Measurements from ENCODE around the gene CLEC12A. TPM values are rescaled to one million over a fixed set of nuclear protein-coding genes. Genes with fewer than 3 reads are reported as not detected.

CLEC12A gene
- total RNA-seq, 4 donors from 2014 or later: 0.75 to 6.5 (median 1.7) TPM

DNA sequence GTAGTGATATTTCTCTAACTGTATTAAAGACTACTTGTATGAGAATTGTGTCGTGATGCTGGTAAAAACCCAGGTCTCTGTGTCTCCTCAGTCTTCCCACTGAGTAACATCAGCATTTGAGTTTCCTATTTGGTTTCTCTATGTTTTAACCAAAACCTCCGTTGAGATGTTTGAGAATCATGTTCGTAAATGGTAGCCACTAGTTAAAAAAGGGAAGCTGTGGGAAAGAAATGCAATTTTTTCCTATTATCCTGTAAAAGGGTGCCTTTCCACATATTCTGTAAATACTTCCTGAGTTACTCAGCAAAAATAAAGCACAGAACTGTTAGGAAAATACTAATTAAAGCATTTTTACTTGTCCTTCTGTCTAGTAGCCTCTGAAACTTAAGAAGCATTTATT is 20.7 kb downstream of the CLEC12A start:
- no peak for TF ChIP-seq CTCF (IDR thresholded peaks at IDR 0.05)
- ATAC-seq (ENCODE audit: low FRiP score) (no peak), DNase-seq (ENCODE audit: low spot score) (no peak)

DNA sequence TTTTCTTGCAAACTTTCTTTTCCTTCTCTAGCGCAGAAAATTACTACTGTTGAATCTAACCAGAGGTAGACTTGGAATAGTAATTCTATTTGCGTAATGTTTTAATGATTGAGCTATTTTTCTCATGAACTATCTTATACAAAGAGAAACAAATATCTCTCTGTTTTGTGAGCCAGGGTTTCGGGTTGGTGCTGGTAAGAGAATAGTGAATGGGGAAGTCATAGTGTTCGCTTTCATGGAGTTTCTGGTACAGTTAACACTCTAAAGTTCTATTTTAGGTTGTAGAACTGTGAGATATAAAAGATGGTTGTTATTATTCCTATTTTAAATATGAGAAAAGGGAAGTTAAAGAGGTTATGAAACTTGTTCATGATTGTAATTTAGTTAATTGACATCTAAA is 21.1 kb downstream of the CLEC12A start:
- no peak for TF ChIP-seq CTCF (IDR thresholded peaks at IDR 0.05)
- no peak for ATAC-seq (ENCODE audit: low FRiP score)
- no peak for DNase-seq (ENCODE audit: low spot score)

- no peak for ATAC-seq (ENCODE audit: low FRiP score)
- DNase-seq (ENCODE audit: low spot score): no peak
- no peak for TF ChIP-seq CTCF (IDR thresholded peaks at IDR 0.05)
Measured at GRCh38 chr12:9999016-9999415, 27.8 kb downstream of the CLEC12A start, which contains the start of gene CLEC1B. Gene CLEC1B (minus strand): TSS chr12:9999121. CDS start chr12:9999100, 21 bp downstream.

- no peak for TF ChIP-seq CTCF (IDR thresholded peaks at IDR 0.05)
- no peak for ATAC-seq (ENCODE audit: low FRiP score)
- DNase-seq (ENCODE audit: low spot score): no peak
Measured at GRCh38 chr12:10001171-10001776, 30.1 kb downstream of the CLEC12A start.

DNA sequence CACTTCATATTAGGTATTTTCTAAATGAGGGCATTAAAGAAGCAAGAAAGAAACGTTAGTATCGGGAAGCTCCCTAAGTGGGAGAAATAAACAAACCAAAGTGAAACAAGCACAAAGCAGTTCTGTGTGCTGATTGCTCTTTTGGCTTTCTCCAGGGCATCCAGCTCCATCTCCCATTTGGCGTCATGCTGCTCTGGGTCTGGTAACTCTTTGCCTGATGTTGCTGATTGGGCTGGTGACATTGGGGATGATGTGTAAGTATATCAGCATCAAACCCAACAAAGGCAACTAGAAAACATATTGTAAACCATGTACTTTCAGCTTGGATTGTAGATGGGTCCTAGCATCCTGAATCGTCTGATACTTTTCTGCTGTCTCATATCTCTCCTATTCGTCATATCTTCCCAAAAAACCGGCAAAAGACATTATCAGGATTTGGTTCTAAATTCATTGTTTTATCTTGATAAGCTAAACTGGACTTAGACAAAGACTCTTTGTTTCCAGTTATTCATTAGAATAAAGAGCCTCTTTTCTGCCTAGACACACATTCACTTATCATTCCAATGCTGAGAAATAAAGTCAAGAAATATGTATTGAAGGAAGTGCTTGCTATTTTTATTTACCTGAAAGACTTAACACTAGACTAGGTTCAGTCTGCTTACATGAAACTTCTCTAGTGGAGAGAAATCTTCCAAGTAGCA is 41.6 kb downstream of the CLEC12A start:
- TF ChIP-seq CTCF (IDR thresholded peaks at IDR 0.05): no peak
- ATAC-seq (ENCODE audit: low FRiP score): no peak
- DNase-seq (ENCODE audit: low spot score): no peak

DNA sequence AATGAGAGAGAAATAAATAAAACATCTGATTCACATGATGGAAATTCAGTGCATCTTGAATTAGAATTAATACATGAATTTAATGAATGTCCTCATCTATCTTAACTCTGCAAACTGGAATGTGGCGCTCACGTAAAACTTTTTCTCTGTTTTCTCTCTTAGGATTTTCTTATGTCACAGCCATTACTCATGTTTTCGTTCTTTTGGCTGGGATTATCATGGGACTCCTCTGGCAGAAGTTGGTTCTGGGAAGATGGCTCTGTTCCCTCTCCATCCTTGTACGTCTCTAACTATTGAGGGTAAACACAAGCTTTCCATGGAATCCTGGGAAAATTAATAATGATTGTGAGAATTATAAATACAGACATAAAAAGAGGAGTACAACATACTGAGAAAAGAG is 44.2 kb downstream of the CLEC12A start:
- no peak for DNase-seq (ENCODE audit: low spot score)
- TF ChIP-seq CTCF (IDR thresholded peaks at IDR 0.05): no peak
- ATAC-seq (ENCODE audit: low FRiP score): no peak

GRCh38 chr12:10016881-10017280 is 45.7 kb downstream of the CLEC12A start:
- DNase-seq (ENCODE audit: low spot score) (no peak), ATAC-seq (ENCODE audit: low FRiP score) (no peak)
- no peak for TF ChIP-seq CTCF (IDR thresholded peaks at IDR 0.05)

Data from omental fat pad (tissue), 4 donors.